HEK293T (cell line): ENCODE results near the gene ALDH8A1.

Experiments used
- CTCF ChIA-PET: fragments of 350-600 bp; formaldehyde crosslinking; extraction: SDS; loops from one replicate; lab custom pipeline; 2021; ENCODE audit warnings: antibody characterized with exemption, inconsistent platforms; lab: Yijun Ruan, JAX
- POLR2A ChIA-PET: fragments of 350-600 bp; formaldehyde crosslinking; extraction: SDS; loops from one replicate; lab custom pipeline; 2020; ENCODE audit warnings: antibody characterized with exemption, inconsistent platforms; lab: Yijun Ruan, JAX
- DNase-seq: peaks from one replicate; pipeline ENCODE4 v3.0.0; 2012; ENCODE audit warnings: mixed read lengths; ENCODE audit errors: extremely low spot score
- ARNT ChIP-seq: fragments of 450-650 bp; IDR thresholded peaks from 2 replicates; pipeline ENCODE4 v1.6.1; 2017; ENCODE audit warnings: mild to moderate bottlenecking
- BHLHE40 ChIP-seq: fragments of 450-650 bp; IDR thresholded peaks from 2 replicates; pipeline ENCODE4 v1.6.1; 2016; ENCODE audit warnings: mild to moderate bottlenecking, moderate library complexity, borderline replicate concordance
- CTBP1 ChIP-seq: fragments of 450-650 bp; IDR thresholded peaks from 2 replicates; pipeline ENCODE4 v1.6.1; 2016; ENCODE audit warnings: borderline replicate concordance
- ELF4 ChIP-seq: fragments of 450-650 bp; IDR thresholded peaks from 2 replicates; pipeline ENCODE4 v1.6.1; 2017; ENCODE audit warnings: antibody characterized with exemption
- FOXA1 ChIP-seq: fragments of 450-650 bp; IDR thresholded peaks from 2 replicates; pipeline ENCODE4 v1.6.1; 2016; ENCODE audit warnings: mild to moderate bottlenecking
- FOXK2 ChIP-seq: fragments of 450-650 bp; IDR thresholded peaks from 2 replicates; pipeline ENCODE4 v1.6.1; 2016; ENCODE audit warnings: mild to moderate bottlenecking
- FOXM1 ChIP-seq: fragments of 450-650 bp; IDR thresholded peaks from 2 replicates; pipeline ENCODE4 v1.6.1; 2017; ENCODE audit warnings: mild to moderate bottlenecking, borderline replicate concordance
- HDGF ChIP-seq: fragments of 450-650 bp; IDR thresholded peaks from 2 replicates; pipeline ENCODE4 v1.6.1; 2017; ENCODE audit warnings: antibody characterized with exemption, borderline replicate concordance
- L3MBTL2 ChIP-seq: fragments of 450-650 bp; conservative IDR thresholded peaks from 2 replicates; pipeline ENCODE4 v1.6.1; 2016; ENCODE audit warnings: mild to moderate bottlenecking
- LEF1 ChIP-seq: fragments of 450-650 bp; IDR thresholded peaks from 2 replicates; pipeline ENCODE4 v1.6.1; 2017; ENCODE audit warnings: mild to moderate bottlenecking, borderline replicate concordance
- NFRKB ChIP-seq: fragments of 450-650 bp; IDR thresholded peaks from 2 replicates; pipeline ENCODE4 v1.6.1; 2016; ENCODE audit warnings: mild to moderate bottlenecking, moderate library complexity
- SP1 ChIP-seq: fragments of 450-650 bp; IDR thresholded peaks from 2 replicates; pipeline ENCODE4 v1.6.1; 2017
- SUZ12 ChIP-seq: fragments of 450-650 bp; IDR thresholded peaks from 2 replicates; pipeline ENCODE4 v1.6.1; 2016; ENCODE audit warnings: mild to moderate bottlenecking
- TARDBP ChIP-seq: fragments of 450-650 bp; IDR thresholded peaks from 2 replicates; pipeline ENCODE4 v1.6.1; 2016
- ZNF384 ChIP-seq: fragments of 450-650 bp; IDR thresholded peaks from 2 replicates; pipeline ENCODE4 v1.6.1; 2016
- TF ChIP-seq, protein P1 (sequence below): fragments of 450-650 bp; IDR thresholded peaks from 2 replicates; pipeline ENCODE4 v1.6.1; 2016

Gene ALDH8A1

GRCh38 chr6:134921721-134922261, 28.1 kb downstream of the ALDH8A1 start:
- ChIA-PET POLR2A (no interaction called here), CTCF (no interaction called here)
- no peak for DNase-seq
- TF ChIP-seq NFRKB (no peak), FOXA1 (no peak), HDGF (no peak), BHLHE40 (no peak), ELF4 (no peak), SUZ12 (no peak), L3MBTL2 (no peak), LEF1 (no peak), TARDBP (no peak), ZNF384 (no peak), CTBP1 (no peak), FOXM1 (no peak), SP1 (no peak), ARNT (no peak), FOXK2 (no peak)
- TF ChIP-seq, protein P1, sequence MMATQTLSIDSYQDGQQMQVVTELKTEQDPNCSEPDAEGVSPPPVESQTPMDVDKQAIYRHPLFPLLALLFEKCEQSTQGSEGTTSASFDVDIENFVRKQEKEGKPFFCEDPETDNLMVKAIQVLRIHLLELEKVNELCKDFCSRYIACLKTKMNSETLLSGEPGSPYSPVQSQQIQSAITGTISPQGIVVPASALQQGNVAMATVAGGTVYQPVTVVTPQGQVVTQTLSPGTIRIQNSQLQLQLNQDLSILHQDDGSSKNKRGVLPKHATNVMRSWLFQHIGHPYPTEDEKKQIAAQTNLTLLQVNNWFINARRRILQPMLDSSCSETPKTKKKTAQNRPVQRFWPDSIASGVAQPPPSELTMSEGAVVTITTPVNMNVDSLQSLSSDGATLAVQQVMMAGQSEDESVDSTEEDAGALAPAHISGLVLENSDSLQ, result no peak

GRCh38 chr6:134921276-134921675, 28.6 kb downstream of the ALDH8A1 start:
- DNase-seq, result no peak
- CTCF ChIA-PET, result interaction anchor here (1.1 kb wide), 1 partner anchor 19 kb away, joined by 3 read pairs; no protein-coding TSS in a partner anchor
- POLR2A ChIA-PET, result no interaction called here

GRCh38 chr6:134920422-134920821, 29.5 kb downstream of the ALDH8A1 start:
- no peak for DNase-seq
- ChIA-PET CTCF (interaction anchor here (1.1 kb wide), 1 partner anchor 20 kb away, joined by 3 read pairs; no protein-coding TSS in a partner anchor), POLR2A (no interaction called here)
- no peak for TF ChIP-seq NFRKB
- no peak for TF ChIP-seq HDGF
- TF ChIP-seq CTBP1, result no peak
- no peak for TF ChIP-seq ZNF384
- TF ChIP-seq, protein P1, result no peak
- TF ChIP-seq SP1, result no peak
- no peak for TF ChIP-seq FOXM1
- TF ChIP-seq TARDBP, result no peak
- no peak for TF ChIP-seq SUZ12
- no peak for TF ChIP-seq L3MBTL2
- TF ChIP-seq ARNT, result no peak
- no peak for TF ChIP-seq LEF1
- TF ChIP-seq ELF4, result no peak
- TF ChIP-seq FOXA1, result no peak
- no peak for TF ChIP-seq BHLHE40
- no peak for TF ChIP-seq FOXK2

More at GRCh38 chr6:134921276-134921675, 28.6 kb downstream of the ALDH8A1 start:
- TF ChIP-seq L3MBTL2 (no peak), FOXK2 (no peak), BHLHE40 (no peak)

DNA sequence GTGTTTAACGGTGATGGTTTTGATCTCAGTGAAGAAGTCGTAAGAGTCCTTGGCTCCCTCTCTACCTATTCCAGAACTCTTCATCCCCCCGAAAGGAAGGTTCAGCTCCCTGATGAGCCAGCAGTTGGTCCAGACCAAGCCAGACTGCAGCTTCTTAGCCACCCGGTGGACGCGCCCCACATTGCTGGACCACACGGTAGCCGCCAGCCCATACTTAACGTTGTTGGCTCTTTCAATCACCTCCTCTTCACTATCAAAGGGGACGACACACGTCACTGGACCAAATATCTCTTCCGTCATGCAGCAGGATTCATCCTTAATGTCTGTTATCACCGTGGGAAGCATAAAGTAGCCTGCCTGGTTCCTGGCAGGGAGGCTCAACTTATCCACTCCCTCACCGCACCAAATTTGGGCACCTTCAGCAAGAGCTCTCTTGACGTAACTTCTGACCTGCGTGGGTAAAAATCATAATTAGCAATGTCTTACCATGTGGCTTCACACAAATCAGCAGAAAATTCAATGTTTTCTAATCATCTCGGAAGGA, 31.4 kb downstream of the ALDH8A1 start:
- TF ChIP-seq BHLHE40 (no peak), L3MBTL2 (no peak), SUZ12 (no peak), HDGF (no peak), FOXK2 (no peak), LEF1 (no peak), SP1 (no peak), ZNF384 (no peak), ELF4 (no peak), TARDBP (no peak)
- TF ChIP-seq, protein P1, result no peak
- no peak for DNase-seq
- ChIA-PET POLR2A (no interaction called here), CTCF (no interaction called here)

- ChIA-PET CTCF (interaction anchor here (0.5 to 0.6 kb wide), 2 partner anchors 454 to 1295 kb away, joined by 3 read pairs; no protein-coding TSS in a partner anchor), POLR2A (no interaction called here)
- TF ChIP-seq ELF4, result no peak
- TF ChIP-seq SUZ12, result no peak
- no peak for TF ChIP-seq ARNT
- TF ChIP-seq HDGF, result no peak
- no peak for TF ChIP-seq ZNF384
- TF ChIP-seq BHLHE40, result no peak
- TF ChIP-seq CTBP1, result no peak
- TF ChIP-seq, protein P1, result no peak
- TF ChIP-seq SP1, result no peak
- no peak for TF ChIP-seq NFRKB
- no peak for TF ChIP-seq L3MBTL2
- TF ChIP-seq FOXM1, result no peak
- TF ChIP-seq TARDBP, result no peak
- TF ChIP-seq FOXK2, result no peak
- TF ChIP-seq LEF1, result no peak
- TF ChIP-seq FOXA1, result no peak
- no peak for DNase-seq
These were observed 38.4 kb downstream of the ALDH8A1 start for GRCh38 chr6:134911547-134911946.
